CD4-positive, alpha-beta T cell treated with Interferon alpha-2 for 1 hour (primary cell): ENCODE results near the gene EXD2.
A peak's percentile ranks its signal among the peaks of the same experiment; 100 is the strongest.
"Not testable (repeated sequence)": the region's sequence is repeated elsewhere in the genome, so short reads cannot be mapped to it uniquely, and the experiment has no call there.

Experiments
- DNase-seq, 2 donors: peaks; one replicate each; pipeline ENCODE4 v3.0.0-alpha.2; 2020 to 2022

Gene EXD2

GRCh38 chr14:69191340-69192111 lies at the start of gene EXD2:
Gene EXD2 (plus strand): TSS chr14:69191498. CDS start chr14:69209471, 17,973 bp downstream.
- DNase-seq: peak; percentile 68

- DNase-seq: no peak
Observed at GRCh38 chr14:69141550-69141949, 49.7 kb upstream of the EXD2 start.

GRCh38 chr14:69142101-69142500 lies 49.2 kb upstream of the EXD2 start:
- DNase-seq: no peak

GRCh38 chr14:69149461-69150244 lies 41.6 kb upstream of the EXD2 start:
- no peak for DNase-seq

- DNase-seq: peak; percentile 83 to 88
Observed at GRCh38 chr14:69151458-69152180, 39.7 kb upstream of the EXD2 start.

GRCh38 chr14:69152181-69152901 lies 39.0 kb upstream of the EXD2 start:
- peak; percentile 57 to 77 for DNase-seq

GRCh38 chr14:69152902-69153151 lies 38.5 kb upstream of the EXD2 start, which contains the start of gene DCAF5:
Gene DCAF5 (minus strand): TSS chr14:69153119. CDS start chr14:69152978, 141 bp downstream.
- DNase-seq: peak; percentile 94 to 95

GRCh38 chr14:69153152-69153872 lies 38.0 kb upstream of the EXD2 start:
- peak in 1 of 2 donors; percentile 16 for DNase-seq

- DNase-seq: no peak
Observed at GRCh38 chr14:69153873-69154270, 37.4 kb upstream of the EXD2 start.

GRCh38 chr14:69154779-69155178 lies 36.5 kb upstream of the EXD2 start:
- DNase-seq: peak in 1 of 2 donors; percentile 19

GRCh38 chr14:69156224-69156623 lies 35.1 kb upstream of the EXD2 start:
- DNase-seq: no peak

- DNase-seq: no peak
Observed at GRCh38 chr14:69161590-69161989, 29.7 kb upstream of the EXD2 start.

GRCh38 chr14:69165787-69166186 lies 25.5 kb upstream of the EXD2 start:
- not testable (repeated sequence) for DNase-seq

GRCh38 chr14:69170839-69171238 lies 20.5 kb upstream of the EXD2 start:
- DNase-seq: no peak

GRCh38 chr14:69171569-69171968 lies 19.7 kb upstream of the EXD2 start:
- DNase-seq: no peak

- DNase-seq: no peak
Observed at GRCh38 chr14:69175130-69175529, 16.2 kb upstream of the EXD2 start.

GRCh38 chr14:69181491-69181890 lies 9.8 kb upstream of the EXD2 start:
- no peak for DNase-seq

- DNase-seq: not testable (repeated sequence)
Observed at GRCh38 chr14:69182580-69182979, 8.7 kb upstream of the EXD2 start.

- DNase-seq: peak in 1 of 2 donors; percentile 2
Observed at GRCh38 chr14:69183735-69184134, 7.6 kb upstream of the EXD2 start.

GRCh38 chr14:69190191-69190590 lies 1.1 kb upstream of the EXD2 start:
- no peak for DNase-seq

- DNase-seq: no peak
Observed at GRCh38 chr14:69193721-69194120, 2.4 kb downstream of the EXD2 start.

GRCh38 chr14:69199786-69200185 lies 8.5 kb downstream of the EXD2 start:
- DNase-seq: no peak
